HG03521 (cell line): Measurements from ENCODE around the gene CDC23.
"Not testable (repeated sequence)": the region's sequence is repeated elsewhere in the genome, so short reads cannot be mapped to it uniquely, and the experiment has no call there.

Experiments
- ATAC-seq: cut with Tn5 transposase; IDR thresholded peaks from one replicate; pipeline ENCODE4 v1.9.1; 2021; ENCODE audit warnings: mild to moderate bottlenecking, moderate library complexity; ENCODE audit not compliant: unreplicated experiment

The CDC23 gene

GRCh38 chr5:138216799-138217198, 3.7 kb upstream of the CDC23 start:
- ATAC-seq, result no peak

DNA sequence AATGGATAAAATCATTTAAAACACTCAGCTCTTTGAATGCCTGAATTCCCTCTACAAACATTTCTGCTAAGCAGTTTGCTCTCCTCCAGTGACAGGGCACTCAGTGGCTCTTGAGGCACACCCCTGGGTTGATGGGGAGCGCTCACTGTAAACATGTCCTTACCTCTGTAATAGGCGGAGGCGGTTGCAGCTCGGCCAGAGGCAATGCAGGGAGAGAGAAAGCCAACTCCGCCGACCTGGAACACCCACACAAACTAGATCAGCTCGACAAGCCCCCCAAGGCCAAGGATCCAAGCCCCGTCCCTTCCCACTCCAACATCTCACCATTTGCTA, 329 bp downstream of the CDC23 start:
- peak; percentile 12 for ATAC-seq

- no peak for ATAC-seq
Observed at GRCh38 chr5:138210985-138211384, 2.1 kb downstream of the CDC23 start.

GRCh38 chr5:138193859-138194258, 19.3 kb downstream of the CDC23 start:
- ATAC-seq, result not testable (repeated sequence)

DNA sequence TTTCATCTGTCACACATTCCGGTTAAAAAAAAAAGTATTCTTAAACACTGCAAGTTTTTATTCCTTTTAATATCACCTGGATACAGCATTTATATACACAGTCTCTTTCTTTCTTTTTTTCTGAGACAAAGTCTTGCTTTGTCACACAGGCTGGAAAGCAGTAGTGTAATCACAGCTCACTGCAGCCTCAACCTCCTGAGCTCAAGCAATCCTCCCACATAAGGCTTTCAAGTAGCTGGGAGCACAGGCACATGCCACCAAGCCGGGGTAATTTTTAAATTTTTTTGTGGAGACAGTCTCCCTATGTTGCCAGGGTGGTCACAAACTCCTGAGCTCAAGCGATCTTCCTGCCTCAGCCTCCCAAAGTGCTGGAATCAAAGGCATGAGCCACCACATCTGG, 20.3 kb downstream of the CDC23 start:
- ATAC-seq, result no peak

DNA sequence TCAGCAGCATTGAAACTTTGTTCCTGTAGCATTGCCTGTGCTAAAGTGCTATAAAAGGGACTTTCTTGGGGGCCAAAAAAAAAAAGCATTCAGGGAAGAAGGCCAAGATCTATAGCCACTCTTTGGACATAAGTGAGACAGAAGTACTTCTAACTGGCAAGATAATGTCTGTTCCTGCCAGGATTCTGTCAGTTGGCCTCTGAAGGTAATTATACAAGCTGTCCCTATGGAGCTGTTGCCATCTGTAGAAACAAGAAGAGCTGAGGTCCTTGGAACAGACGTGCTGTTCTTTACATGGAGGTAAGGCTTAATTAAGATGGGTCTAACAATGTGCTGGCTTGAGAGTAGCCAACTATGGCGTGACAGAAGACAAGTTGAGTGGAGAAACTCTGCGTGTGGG, 24.5 kb downstream of the CDC23 start:
- ATAC-seq, result no peak

GRCh38 chr5:138186002-138186447, 27.1 kb downstream of the CDC23 start:
- no peak for ATAC-seq

DNA sequence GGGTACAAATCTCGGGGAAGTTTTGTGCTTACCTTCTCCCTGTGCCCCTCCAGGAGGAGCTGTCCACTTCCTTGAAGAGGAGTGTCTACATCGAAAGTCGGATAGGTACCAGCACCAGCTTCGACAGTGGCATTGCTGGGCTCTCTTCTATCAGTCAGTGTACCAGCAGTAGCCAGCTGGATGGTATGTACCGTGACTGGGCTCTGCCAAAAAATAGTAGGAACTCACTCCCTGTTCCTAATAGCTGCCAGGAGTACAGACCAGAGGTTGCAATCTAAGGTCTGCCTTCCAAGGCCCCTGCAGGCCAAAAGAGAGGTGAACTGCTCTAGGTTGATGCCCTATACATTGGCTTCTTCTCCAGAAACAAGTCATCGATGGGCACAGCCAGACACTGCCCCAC, 30.3 kb downstream of the CDC23 start:
- ATAC-seq, result no peak

- no peak for ATAC-seq
Observed at GRCh38 chr5:138180841-138181240, 32.3 kb downstream of the CDC23 start.

GRCh38 chr5:138180183-138180782, 32.8 kb downstream of the CDC23 start:
- no peak for ATAC-seq

DNA sequence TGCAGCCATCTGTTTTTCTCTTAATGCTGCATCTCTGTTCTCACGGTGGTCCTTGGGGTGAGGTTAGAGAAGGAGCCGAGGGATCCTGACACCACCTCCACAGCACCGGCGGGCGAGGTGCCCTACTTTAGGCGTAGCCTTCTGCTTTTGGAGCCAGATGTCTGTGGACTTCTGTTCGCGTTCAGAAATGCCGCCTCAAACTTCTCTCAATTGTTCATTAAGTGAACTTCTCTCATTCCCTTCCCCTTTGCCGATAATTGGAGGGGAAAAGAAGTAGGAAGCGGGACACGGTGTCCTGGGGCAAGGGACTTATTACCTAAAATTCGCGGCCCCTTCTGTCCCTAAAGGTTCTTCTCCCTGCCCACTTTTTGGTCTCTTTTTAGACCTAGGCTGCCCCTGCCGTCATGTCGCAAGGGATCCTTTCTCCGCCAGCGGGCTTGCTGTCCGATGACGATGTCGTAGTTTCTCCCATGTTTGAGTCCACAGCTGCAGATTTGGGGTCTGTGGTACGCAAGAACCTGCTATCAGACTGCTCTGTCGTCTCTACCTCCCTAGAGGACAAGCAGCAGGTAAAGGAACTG, 33.8 kb downstream of the CDC23 start:
- peak; percentile 3 for ATAC-seq

- peak; percentile 85 for ATAC-seq
Observed at GRCh38 chr5:138178516-138179276, 34.4 kb downstream of the CDC23 start, which contains the start of the genes BRD8 and KIF20A. TSS of gene BRD8 (minus strand) at chr5:138178630. CDS start at chr5:138178614, 16 bp downstream. TSS of gene KIF20A (plus strand) at chr5:138179112. CDS start at chr5:138179681, 569 bp downstream.

- no peak for ATAC-seq
Observed at GRCh38 chr5:138177941-138178515, 35.1 kb downstream of the CDC23 start.

- no peak for ATAC-seq
Observed at GRCh38 chr5:138170299-138170698, 42.8 kb downstream of the CDC23 start.

DNA sequence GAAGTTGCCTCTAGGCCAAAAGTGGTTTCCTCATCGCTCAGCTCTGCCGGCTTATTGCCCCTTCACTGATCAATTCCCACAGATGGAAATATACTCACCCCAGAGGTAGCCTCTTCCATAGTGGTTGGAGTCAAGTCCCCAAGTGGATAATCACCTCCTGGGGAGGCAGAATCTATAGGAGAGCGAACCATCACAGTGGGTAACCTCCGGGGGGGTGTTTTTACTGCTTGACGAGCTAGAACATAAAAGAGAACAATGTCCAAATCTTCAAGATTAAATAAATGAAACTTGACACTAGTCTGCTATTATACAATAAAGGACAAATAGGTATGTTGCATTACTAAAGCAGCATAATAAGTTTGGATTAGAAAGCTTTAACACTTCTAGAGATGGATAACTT, 44.0 kb downstream of the CDC23 start:
- ATAC-seq, result no peak

- ATAC-seq, result no peak
Observed at GRCh38 chr5:138163721-138164120, 49.4 kb downstream of the CDC23 start.

GRCh38 chr5:138160706-138161105, 52.4 kb downstream of the CDC23 start:
- ATAC-seq, result no peak

GRCh38 chr5:138159666-138160065, 53.5 kb downstream of the CDC23 start:
- ATAC-seq, result no peak

DNA sequence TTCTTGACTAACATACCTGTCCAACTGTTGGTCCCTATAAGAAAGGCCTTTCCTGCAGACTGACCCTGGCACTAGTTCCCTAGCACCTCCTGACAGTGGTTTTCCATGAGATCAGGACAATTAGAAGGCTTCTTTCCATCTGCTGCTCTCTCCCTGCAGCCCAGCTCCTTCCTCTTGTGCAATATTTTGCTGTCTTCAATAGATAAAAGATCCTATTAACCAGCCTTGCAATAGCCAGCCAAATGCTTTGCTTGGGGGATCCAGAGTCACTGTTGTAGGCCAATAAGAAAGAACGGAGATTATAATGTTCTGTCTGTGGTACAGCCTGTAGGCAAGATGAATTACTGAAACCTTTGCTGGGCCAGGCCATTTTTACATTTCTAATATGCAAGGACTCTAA, 55.5 kb downstream of the CDC23 start:
- ATAC-seq, result no peak

DNA sequence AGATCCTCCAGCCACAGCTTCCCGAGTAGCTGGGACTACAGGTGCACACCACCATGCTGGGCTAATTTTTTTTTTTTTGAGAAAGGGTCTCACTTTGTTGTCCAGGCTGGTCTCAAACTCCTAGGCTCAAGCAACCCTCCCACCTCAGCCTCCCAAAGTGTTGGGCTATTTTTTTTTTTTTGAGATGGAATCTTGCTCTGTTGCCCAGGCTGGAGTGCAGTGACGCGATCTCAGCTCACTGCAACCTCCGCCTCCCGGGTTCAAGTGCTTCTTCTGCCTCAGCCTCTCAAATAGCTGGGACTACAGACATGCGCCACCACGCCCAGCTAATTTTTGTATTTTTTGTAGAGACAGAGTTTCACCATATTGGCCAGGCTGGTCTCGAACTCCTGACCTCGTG, 57.1 kb downstream of the CDC23 start:
- ATAC-seq, result not testable (repeated sequence)

- ATAC-seq, result no peak
Observed at GRCh38 chr5:138149530-138149929, 63.6 kb downstream of the CDC23 start.

DNA sequence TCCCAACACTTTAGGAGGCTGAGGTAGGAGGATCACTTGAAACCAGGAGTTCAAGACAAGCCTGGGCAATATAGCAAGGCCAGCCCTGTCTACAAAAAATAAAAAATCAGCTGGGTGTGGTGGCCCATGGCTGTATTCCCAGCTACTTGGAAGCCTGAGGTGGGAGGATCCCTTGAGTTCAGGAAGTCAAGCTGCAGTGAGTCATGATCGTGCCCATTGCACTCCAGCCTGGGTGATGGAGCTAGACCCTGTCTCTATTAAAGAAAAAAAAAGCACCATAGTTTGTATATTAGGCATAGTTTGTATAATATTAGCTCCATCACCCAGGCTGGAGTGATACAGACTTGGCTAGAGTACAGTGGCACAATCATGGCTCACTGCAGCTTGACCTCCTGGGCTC, 64.3 kb downstream of the CDC23 start:
- no peak for ATAC-seq
